GM18907 (cell line): ENCODE data around the gene AGAP9.
"Not testable (repeated sequence)": the region's sequence is repeated elsewhere in the genome, so short reads cannot be mapped to it uniquely, and the experiment has no call there.

Experiments used
- ATAC-seq: cut with Tn5 transposase; IDR thresholded peaks from one replicate; pipeline ENCODE4 v1.9.1; 2021; ENCODE audit warnings: mild to moderate bottlenecking, moderate library complexity; ENCODE audit not compliant: unreplicated experiment

The AGAP9 gene

GRCh38 chr10:47523475-47523874 lies at the start of gene AGAP9:
Gene AGAP9 (minus strand): TSS chr10:47523638. CDS start chr10:47523526, 112 bp downstream.
- not testable (repeated sequence) for ATAC-seq

- not testable (repeated sequence) for ATAC-seq
Measured at GRCh38 chr10:47571138-47571912, 47.9 kb upstream of the AGAP9 start.

GRCh38 chr10:47566757-47567156 lies 43.3 kb upstream of the AGAP9 start:
- not testable (repeated sequence) for ATAC-seq

- ATAC-seq, result not testable (repeated sequence)
Measured at GRCh38 chr10:47566108-47566699, 42.8 kb upstream of the AGAP9 start.

GRCh38 chr10:47565517-47565920 lies 42.1 kb upstream of the AGAP9 start:
- ATAC-seq, result not testable (repeated sequence)

DNA sequence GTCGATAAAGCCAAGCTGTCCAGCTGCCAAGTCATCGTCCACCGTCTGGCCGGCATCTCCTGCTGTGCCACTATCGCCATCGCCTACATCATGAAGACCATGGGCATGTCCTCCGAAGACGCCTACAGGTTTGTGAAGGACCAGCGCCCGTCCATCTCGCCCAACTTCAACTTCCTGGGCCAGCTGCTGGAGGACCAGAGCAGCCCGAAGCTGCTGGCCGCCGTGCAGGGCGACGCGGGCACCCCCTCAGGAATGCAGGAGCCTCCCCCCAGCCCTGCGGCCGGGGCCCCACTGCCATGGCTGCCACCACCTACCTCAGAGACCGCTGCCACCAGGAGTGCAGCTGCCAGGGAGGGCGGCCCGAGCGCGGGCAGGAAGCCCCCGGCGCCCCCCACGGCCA lies 41.5 kb upstream of the AGAP9 start:
- not testable (repeated sequence) for ATAC-seq

DNA sequence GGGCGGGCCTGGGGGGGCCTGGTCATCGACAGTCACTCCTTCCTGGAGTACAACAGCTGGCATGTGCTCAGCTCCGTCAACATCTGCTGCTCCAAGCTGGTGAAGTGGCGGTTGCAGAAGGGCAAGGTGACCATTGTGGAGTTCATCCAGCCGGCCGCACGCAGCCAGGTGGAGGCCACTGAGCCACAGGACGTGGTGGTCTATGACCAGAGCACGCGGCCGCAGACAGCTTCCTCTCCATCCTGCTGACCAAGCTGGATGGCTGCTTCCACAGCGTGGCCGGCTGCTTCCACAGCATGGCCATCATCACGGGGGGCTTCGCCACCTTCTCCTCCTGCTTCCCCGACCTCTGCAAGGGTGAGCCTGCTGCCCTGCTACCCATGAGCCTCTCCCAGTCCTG lies 40.9 kb upstream of the AGAP9 start:
- ATAC-seq, result not testable (repeated sequence)

DNA sequence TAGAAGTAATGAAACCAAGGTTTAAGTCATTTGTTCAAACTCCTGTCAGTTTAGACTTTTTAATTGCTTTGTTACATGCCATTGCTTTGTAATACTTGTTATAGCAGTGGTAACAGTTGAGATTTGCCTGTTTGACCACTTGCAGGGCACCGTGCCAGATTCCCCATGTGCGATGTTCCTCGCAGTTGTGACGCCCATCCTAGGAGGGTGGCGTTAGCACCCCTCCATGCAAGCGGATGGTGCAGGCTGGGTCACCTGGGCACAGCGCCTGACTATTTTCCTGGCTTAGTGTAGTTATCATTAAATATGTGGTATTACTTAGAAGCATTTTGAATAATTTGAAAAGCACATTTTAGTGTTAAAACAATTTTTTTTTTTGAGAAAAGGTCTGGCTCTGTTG lies 37.0 kb upstream of the AGAP9 start:
- ATAC-seq, result not testable (repeated sequence)

GRCh38 chr10:47559718-47560308 lies 36.4 kb upstream of the AGAP9 start:
- not testable (repeated sequence) for ATAC-seq

GRCh38 chr10:47558109-47558508 lies 34.7 kb upstream of the AGAP9 start:
- ATAC-seq, result not testable (repeated sequence)

- not testable (repeated sequence) for ATAC-seq
Measured at GRCh38 chr10:47557616-47558015, 34.2 kb upstream of the AGAP9 start.

- ATAC-seq, result not testable (repeated sequence)
Measured at GRCh38 chr10:47555334-47555733, 31.9 kb upstream of the AGAP9 start.

DNA sequence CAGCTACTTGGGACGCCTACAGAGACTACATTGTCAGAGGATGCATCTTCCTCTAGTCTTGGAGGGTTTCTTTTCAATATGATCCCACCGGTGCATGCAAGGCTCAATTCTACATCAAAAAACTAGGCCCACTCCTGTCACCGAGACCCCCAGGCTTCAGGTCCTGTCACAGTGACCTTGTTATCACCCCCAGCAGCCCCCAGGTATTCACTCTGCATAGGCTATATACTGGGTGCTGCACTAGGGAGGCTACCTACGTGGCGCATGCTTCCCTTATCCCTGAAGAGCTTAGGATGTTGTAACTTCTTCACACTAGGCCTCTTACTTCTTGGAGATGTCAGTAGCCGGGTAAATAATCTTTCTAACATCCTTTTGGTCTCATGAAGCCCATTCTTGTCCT lies 31.1 kb upstream of the AGAP9 start:
- ATAC-seq, result not testable (repeated sequence)

GRCh38 chr10:47553860-47554247 lies 30.4 kb upstream of the AGAP9 start:
- not testable (repeated sequence) for ATAC-seq

DNA sequence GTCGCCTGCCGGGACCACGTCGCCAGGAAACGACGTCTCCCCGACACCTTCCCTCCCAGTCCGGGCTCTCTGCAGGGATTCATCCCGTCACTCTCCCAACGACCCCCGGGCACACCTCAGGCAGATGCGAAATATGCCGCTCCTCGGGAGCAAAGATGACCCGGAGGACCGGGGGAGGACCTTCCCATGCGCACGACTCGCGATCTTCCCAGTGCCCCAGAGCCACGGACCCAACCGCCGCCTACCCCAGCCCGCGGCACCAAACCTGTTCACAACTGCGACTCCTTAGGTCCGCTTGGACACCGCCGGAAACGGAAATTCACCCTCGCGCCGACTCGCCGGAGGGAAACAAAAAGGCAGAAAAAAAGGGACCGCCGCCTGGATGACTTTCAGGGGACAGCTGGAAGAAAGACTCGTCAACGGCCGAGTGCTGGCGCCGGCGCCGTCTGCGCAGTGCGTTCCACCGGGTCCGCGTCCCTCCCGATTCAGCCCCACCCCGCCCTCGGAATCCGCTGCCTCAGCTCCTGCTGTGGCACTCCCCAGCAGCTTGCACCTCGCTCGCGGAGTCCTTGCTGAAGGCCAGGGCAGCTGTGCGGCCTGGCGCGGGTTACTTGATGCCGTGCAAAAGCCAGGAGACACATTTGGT lies 29.9 kb upstream of the AGAP9 start:
- ATAC-seq, result peak; percentile 93

GRCh38 chr10:47552719-47553118 lies 29.3 kb upstream of the AGAP9 start:
- ATAC-seq, result peak; percentile 55

- ATAC-seq, result not testable (repeated sequence)
Measured at GRCh38 chr10:47547286-47547685, 23.8 kb upstream of the AGAP9 start.

- ATAC-seq, result not testable (repeated sequence)
Measured at GRCh38 chr10:47536430-47536829, 13.0 kb upstream of the AGAP9 start.

DNA sequence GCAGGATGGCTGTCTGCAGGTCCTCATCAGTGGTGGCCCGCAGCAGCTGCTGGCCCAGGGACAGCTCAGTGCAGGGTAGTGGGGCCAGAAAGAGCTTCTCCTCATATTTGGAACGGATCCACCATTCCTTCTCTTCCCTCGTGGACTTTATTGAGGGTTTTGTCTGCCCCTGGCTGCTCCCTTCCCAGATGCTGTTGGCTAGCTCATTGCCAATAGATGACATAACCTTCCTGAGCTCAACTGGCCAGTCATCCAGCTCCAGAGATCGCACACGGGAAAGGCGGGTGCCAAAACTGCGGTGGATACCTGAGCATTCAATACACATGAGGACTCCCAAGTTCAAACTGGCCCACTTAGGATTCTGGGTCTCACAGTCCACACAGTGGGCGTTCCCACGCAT lies 21.1 kb downstream of the AGAP9 start:
- ATAC-seq, result not testable (repeated sequence)

GRCh38 chr10:47494226-47494625 lies 29.2 kb downstream of the AGAP9 start:
- not testable (repeated sequence) for ATAC-seq

- ATAC-seq, result not testable (repeated sequence)
Measured at GRCh38 chr10:47491600-47491999, 31.8 kb downstream of the AGAP9 start, which contains the start of gene FAM25G. Gene FAM25G (minus strand): TSS chr10:47491700. CDS start chr10:47491674, 26 bp downstream.
